Measurements from ENCODE around the gene INCA1. TPM values are rescaled to one million over a fixed set of nuclear protein-coding genes. Genes with fewer than 3 reads are reported as not detected.

The INCA1 gene
- total and polyA plus RNA-seq, 2 of the 13 experiments (the other 11 are each of a cell fraction or from before 2014, with no cell fraction given), result 0.93 to 2.6 TPM

DNA sequence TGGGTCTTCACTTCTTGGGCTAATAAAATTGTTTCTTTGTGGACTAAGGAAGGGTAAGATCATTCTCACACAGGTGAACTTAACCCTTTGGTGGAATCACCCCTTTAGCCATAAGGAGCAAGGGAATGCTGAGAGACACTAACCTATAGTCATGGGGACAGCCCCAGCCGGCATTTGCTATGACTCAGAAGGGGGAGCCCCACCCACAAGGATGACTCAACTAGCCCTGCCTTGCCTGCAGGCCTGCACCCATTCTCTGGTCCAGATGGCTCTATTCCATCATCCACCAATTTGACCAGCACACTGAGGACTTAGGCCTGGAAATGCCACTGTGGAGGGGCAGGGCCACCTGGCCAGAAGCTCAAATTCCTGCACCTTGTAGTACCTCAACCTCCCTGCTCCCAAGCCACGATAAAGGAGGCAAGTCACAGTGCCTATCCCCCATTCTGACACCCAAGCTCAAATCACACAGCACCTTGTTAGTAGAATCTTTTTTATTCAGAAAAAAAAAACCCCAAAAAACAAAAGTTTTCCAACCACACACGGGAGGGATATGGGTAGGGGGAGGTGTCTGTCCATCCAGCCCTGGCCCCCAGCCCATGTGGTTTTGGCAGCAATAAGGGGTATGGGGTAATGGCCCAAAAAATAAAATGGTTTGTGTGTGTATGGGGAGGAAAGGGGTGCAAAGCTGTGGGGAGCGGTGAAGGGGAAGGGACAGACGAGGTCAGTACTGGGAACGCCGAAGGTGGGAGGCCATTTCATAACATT, 52.0 kb downstream of the INCA1 start (continued):
- TF ChIP-seq ZNF3 (CRISPR knock-in tag; IDR thresholded peaks at IDR 0.05) (no peak), ZFX (CRISPR knock-in tag; IDR thresholded peaks at IDR 0.05; ENCODE audit: low read depth) (no peak), ZNF30 (CRISPR knock-in tag; IDR thresholded peaks at IDR 0.05) (no peak), REL (CRISPR knock-in tag; conservative IDR thresholded peaks at IDR 0.05) (no peak), ZSCAN12 (CRISPR knock-in tag; IDR thresholded peaks at IDR 0.05) (no peak), ZSCAN22 (CRISPR knock-in tag; IDR thresholded peaks at IDR 0.05) (no peak), ZNF207 (IDR thresholded peaks at IDR 0.05; ENCODE audit: borderline replicate concordance) (no peak), HOXD1 (CRISPR knock-in tag; IDR thresholded peaks at IDR 0.05) (no peak), HNRNPUL1 (IDR thresholded peaks at IDR 0.05; ENCODE audit: low read depth, low read length) (no peak), SCMH1 (CRISPR knock-in tag; IDR thresholded peaks at IDR 0.05; ENCODE audit: borderline replicate concordance) (no peak), FLYWCH1 (CRISPR knock-in tag; IDR thresholded peaks at IDR 0.05) (no peak), HDAC2 (CRISPR knock-in tag; IDR thresholded peaks at IDR 0.05) (no peak), ZNF660 (CRISPR knock-in tag; IDR thresholded peaks at IDR 0.05; ENCODE audit: borderline replicate concordance, low read depth) (no peak)
- TF ChIP-seq, protein P1, sequence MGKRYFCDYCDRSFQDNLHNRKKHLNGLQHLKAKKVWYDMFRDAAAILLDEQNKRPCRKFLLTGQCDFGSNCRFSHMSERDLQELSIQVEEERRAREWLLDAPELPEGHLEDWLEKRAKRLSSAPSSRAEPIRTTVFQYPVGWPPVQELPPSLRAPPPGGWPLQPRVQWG (CRISPR knock-in tag; IDR thresholded peaks at IDR 0.05; ENCODE audit: borderline replicate concordance, low read depth), result no peak
- TF ChIP-seq, protein P2, sequence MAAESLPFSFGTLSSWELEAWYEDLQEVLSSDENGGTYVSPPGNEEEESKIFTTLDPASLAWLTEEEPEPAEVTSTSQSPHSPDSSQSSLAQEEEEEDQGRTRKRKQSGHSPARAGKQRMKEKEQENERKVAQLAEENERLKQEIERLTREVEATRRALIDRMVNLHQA (CRISPR knock-in tag; IDR thresholded peaks at IDR 0.05), result no peak
- TF ChIP-seq, protein P3, sequence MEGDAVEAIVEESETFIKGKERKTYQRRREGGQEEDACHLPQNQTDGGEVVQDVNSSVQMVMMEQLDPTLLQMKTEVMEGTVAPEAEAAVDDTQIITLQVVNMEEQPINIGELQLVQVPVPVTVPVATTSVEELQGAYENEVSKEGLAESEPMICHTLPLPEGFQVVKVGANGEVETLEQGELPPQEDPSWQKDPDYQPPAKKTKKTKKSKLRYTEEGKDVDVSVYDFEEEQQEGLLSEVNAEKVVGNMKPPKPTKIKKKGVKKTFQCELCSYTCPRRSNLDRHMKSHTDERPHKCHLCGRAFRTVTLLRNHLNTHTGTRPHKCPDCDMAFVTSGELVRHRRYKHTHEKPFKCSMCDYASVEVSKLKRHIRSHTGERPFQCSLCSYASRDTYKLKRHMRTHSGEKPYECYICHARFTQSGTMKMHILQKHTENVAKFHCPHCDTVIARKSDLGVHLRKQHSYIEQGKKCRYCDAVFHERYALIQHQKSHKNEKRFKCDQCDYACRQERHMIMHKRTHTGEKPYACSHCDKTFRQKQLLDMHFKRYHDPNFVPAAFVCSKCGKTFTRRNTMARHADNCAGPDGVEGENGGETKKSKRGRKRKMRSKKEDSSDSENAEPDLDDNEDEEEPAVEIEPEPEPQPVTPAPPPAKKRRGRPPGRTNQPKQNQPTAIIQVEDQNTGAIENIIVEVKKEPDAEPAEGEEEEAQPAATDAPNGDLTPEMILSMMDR (CRISPR knock-in tag; IDR thresholded peaks at IDR 0.05), result 0 out of 2 replicates have a peak, but pooled peaks have one; percentile 5
- TF ChIP-seq, protein P4, sequence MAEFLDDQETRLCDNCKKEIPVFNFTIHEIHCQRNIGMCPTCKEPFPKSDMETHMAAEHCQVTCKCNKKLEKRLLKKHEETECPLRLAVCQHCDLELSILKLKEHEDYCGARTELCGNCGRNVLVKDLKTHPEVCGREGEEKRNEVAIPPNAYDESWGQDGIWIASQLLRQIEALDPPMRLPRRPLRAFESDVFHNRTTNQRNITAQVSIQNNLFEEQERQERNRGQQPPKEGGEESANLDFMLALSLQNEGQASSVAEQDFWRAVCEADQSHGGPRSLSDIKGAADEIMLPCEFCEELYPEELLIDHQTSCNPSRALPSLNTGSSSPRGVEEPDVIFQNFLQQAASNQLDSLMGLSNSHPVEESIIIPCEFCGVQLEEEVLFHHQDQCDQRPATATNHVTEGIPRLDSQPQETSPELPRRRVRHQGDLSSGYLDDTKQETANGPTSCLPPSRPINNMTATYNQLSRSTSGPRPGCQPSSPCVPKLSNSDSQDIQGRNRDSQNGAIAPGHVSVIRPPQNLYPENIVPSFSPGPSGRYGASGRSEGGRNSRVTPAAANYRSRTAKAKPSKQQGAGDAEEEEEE (CRISPR knock-in tag; IDR thresholded peaks at IDR 0.05; ENCODE audit: borderline replicate concordance), result no peak
- TF ChIP-seq, protein P5, sequence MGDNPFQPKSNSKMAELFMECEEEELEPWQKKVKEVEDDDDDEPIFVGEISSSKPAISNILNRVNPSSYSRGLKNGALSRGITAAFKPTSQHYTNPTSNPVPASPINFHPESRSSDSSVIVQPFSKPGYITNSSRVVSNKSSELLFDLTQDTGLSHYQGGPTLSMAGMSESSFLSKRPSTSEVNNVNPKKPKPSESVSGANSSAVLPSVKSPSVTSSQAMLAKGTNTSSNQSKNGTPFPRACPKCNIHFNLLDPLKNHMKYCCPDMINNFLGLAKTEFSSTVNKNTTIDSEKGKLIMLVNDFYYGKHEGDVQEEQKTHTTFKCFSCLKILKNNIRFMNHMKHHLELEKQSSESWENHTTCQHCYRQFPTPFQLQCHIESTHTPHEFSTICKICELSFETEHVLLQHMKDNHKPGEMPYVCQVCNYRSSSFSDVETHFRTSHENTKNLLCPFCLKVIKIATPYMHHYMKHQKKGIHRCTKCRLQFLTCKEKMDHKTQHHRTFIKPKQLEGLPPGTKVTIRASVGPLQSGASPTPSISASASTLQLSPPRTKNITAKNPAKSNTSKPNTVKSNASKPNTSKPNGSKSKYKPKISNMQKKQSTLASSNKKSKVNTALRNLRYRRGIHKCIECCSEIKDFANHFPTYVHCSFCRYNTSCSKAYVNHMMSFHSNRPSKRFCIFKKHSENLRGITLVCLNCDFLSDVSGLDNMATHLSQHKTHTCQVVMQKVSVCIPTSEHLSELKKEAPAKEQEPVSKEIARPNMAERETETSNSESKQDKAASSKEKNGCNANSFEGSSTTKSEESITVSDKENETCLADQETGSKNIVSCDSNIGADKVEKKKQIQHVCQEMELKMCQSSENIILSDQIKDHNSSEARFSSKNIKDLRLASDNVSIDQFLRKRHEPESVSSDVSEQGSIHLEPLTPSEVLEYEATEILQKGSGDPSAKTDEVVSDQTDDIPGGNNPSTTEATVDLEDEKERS (CRISPR knock-in tag; IDR thresholded peaks at IDR 0.05), result no peak

Measured in HepG2 (cell line).